GM19328 (cell line): ENCODE results near the gene ATG7.

Experiments used
- ATAC-seq: cut with Tn5 transposase; IDR thresholded peaks from one replicate; pipeline ENCODE4 v1.9.1; 2021; ENCODE audit warnings: mild to moderate bottlenecking, moderate library complexity; ENCODE audit not compliant: unreplicated experiment

The ATG7 gene

GRCh38 chr3:11350374-11350773 lies 78.2 kb downstream of the ATG7 start:
- ATAC-seq = no peak

GRCh38 chr3:11351451-11351850 lies 79.3 kb downstream of the ATG7 start:
- ATAC-seq = no peak

- no peak for ATAC-seq
Measured at GRCh38 chr3:11356269-11356668, 84.1 kb downstream of the ATG7 start.

GRCh38 chr3:11362600-11362999 lies 90.4 kb downstream of the ATG7 start:
- no peak for ATAC-seq

- no peak for ATAC-seq
Measured at GRCh38 chr3:11363715-11364114, 91.5 kb downstream of the ATG7 start.

- ATAC-seq = no peak
Measured at GRCh38 chr3:11364181-11364580, 92.0 kb downstream of the ATG7 start.

GRCh38 chr3:11367143-11367693 lies 95.0 kb downstream of the ATG7 start:
- ATAC-seq = no peak

GRCh38 chr3:11370191-11370590 lies 98.0 kb downstream of the ATG7 start:
- ATAC-seq = no peak

GRCh38 chr3:11370966-11371365 lies 98.8 kb downstream of the ATG7 start:
- no peak for ATAC-seq

GRCh38 chr3:11371747-11372146 lies 99.5 kb downstream of the ATG7 start:
- ATAC-seq = no peak

- ATAC-seq = no peak
Measured at GRCh38 chr3:11373235-11373634, 101.0 kb downstream of the ATG7 start.

- no peak for ATAC-seq
Measured at GRCh38 chr3:11373654-11374053, 101.5 kb downstream of the ATG7 start.

GRCh38 chr3:11375333-11376088 lies 103.3 kb downstream of the ATG7 start:
- no peak for ATAC-seq

- ATAC-seq = no peak
Measured at GRCh38 chr3:11377719-11378118, 105.5 kb downstream of the ATG7 start.

- ATAC-seq = no peak
Measured at GRCh38 chr3:11379238-11379823, 107.1 kb downstream of the ATG7 start.

GRCh38 chr3:11379824-11380701 lies 107.9 kb downstream of the ATG7 start:
- no peak for ATAC-seq

GRCh38 chr3:11381141-11381540 lies 108.9 kb downstream of the ATG7 start:
- no peak for ATAC-seq

GRCh38 chr3:11381563-11381962 lies 109.4 kb downstream of the ATG7 start:
- ATAC-seq = no peak

- no peak for ATAC-seq
Measured at GRCh38 chr3:11382146-11382745, 110.0 kb downstream of the ATG7 start.

- no peak for ATAC-seq
Measured at GRCh38 chr3:11384074-11384473, 111.9 kb downstream of the ATG7 start.

GRCh38 chr3:11385326-11385725 lies 113.1 kb downstream of the ATG7 start:
- no peak for ATAC-seq
